ENCODE measurements around the gene MAN2B2.

- TF ChIP-seq CTCF (IDR thresholded peaks at IDR 0.05; ENCODE audit: insufficient read depth, low read length, poor library complexity, severe bottlenecking) = no peak
- TF ChIP-seq EZH2phosphoT487 (conservative IDR thresholded peaks at IDR 0.05; ENCODE audit: low read length) = no peak
These were observed 82.5 kb downstream of the MAN2B2 start for GRCh38 chr4:6657242-6658208.
